Fibroblast of lung (primary cell): Measurements from ENCODE around the gene RBM23.

Experiments
- CTCF ChIP-seq, 2 donors: IDR thresholded peaks in 1 of 2; conservative IDR thresholded peaks in 1 of 2; 1 replicate in 1 of 2; 2 replicates in 1 of 2; pipeline ENCODE4 v1.5.1; 2011 to 2012; ENCODE audit warnings: low read length in 2 of 2, control low read depth in 1 of 2, inconsistent platforms in 1 of 2, low read depth in 1 of 2, mild to moderate bottlenecking in 1 of 2
- EZH2 ChIP-seq: IDR thresholded peaks from 2 replicates; pipeline ENCODE4 v1.5.1; 2012; ENCODE audit warnings: low read length, control low read depth, mild to moderate bottlenecking; ENCODE audit errors: missing control alignments

- TF ChIP-seq CTCF (conservative IDR thresholded peaks at IDR 0.05 in 1 of 2, IDR thresholded peaks at IDR 0.05 in 1 of 2; ENCODE audit: low read depth in 1 of 2, low read length in 2 of 2): no peak
- no peak for TF ChIP-seq EZH2
Observed at GRCh38 chr14:22849212-22849819, 69.6 kb downstream of the RBM23 start.
